ENCODE data around the gene STX18. TPM values are rescaled to one million over a fixed set of nuclear protein-coding genes. Genes with fewer than 3 reads are reported as not detected.

Gene STX18
- total RNA-seq, 1 experiment from 2014 or later: 18.5 TPM

DNA sequence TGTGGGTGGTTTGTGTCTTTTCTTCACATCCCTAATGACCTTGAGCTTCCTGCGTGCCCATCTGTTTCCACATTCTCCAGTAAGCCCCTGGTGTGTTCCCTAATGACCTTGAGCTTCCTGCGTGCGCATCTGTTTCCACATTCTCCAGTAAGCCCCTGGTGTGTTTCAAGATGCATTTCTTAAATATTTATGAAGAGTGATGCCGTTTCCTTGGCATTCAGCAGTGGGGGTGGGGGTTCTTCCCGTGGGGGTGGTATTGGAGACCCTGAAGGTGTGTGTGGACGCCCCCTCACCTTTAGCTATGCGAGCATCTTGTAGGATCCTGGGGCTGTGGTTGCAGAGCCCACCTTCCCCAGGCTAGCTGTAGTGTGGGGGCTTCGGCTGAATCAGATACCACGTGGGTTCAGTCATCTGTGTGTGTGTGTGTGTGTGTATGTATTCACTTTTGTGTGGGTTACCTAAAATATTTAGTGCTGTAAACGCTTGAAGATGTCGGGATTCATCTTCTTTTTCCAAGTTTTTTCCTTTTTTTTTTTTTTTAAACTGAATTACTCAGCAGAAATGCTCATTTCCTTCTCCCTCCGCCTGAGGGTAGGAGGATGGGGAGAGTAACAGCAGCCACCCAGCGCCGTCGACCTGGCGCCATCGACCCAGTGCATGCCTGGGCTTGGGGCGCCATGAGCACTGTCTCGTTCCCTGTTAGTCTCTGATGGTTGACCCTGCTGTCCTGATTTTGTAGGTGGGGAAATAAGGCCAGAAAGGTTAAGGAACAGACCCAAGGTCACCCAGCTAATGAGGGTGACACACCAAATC, 145.0 kb downstream of the STX18 start:
- Histone ChIP-seq H3K27ac (ENCODE audit: low read depth, low read length) (no peak overlapping the region), H3K4me2 (ENCODE audit: low read length) (no peak overlapping the region), H3K79me2 (ENCODE audit: insufficient read depth, low read length) (no peaks in the 10 kb centered on the region), H3K36me3 (ENCODE audit: control insufficient read depth in 1 of 2, insufficient read depth in 2 of 2, low read length in 2 of 2) (no peaks in the 10 kb centered on the region), H3K9me3 (ENCODE audit: control insufficient read depth in 1 of 2, insufficient read depth in 1 of 2, low read depth in 1 of 2, low read length in 2 of 2) (no peaks in the 10 kb centered on the region), H3K9ac (ENCODE audit: low read length) (no peak overlapping the region), H3K4me1 (ENCODE audit: control insufficient read depth in 1 of 2, insufficient read depth in 2 of 2, low read length in 2 of 2) (no peaks in the 10 kb centered on the region), H3K9me2 (ENCODE audit: insufficient read depth) (no peaks in the 10 kb centered on the region), H3K4me3 (replicated peaks in 1 of 2; ENCODE audit: low read depth in 1 of 2, low read length in 2 of 2) (no peak overlapping the region), H3K27me3 (ENCODE audit: insufficient read depth, low read length) (peaks cover 26% of the 10 kb centered on the region), H2AFZ (ENCODE audit: low read depth, low read length, poor library complexity, severe bottlenecking) (no peak overlapping the region), H4K20me1 (ENCODE audit: insufficient read depth) (no peaks in the 10 kb centered on the region)
- CTCF ChIA-PET: no interaction called here
- BruUV-seq (replicated peaks): no TSS peak
- RAD21 ChIA-PET (ENCODE audit: low non-redundant PET in 1 of 2, low total read pairs in 2 of 2, uncharacterized antibody in 2 of 2, unreplicated experiment in 2 of 2): no interaction called here
- DNase-seq (ENCODE audit: low read depth, low spot score) (no peak), ATAC-seq (no peak)
- TF ChIP-seq RAD21 (IDR thresholded peaks at IDR 0.05; ENCODE audit: low read depth) (no peak), CEBPB (IDR thresholded peaks at IDR 0.05; ENCODE audit: low read depth) (no peak), SP1 (IDR thresholded peaks at IDR 0.05; ENCODE audit: low read depth) (no peak)
- intact Hi-C loops (cut with micrococcal nuclease): no loop called here
- POLR2A ChIA-PET: no interaction called here

DNA sequence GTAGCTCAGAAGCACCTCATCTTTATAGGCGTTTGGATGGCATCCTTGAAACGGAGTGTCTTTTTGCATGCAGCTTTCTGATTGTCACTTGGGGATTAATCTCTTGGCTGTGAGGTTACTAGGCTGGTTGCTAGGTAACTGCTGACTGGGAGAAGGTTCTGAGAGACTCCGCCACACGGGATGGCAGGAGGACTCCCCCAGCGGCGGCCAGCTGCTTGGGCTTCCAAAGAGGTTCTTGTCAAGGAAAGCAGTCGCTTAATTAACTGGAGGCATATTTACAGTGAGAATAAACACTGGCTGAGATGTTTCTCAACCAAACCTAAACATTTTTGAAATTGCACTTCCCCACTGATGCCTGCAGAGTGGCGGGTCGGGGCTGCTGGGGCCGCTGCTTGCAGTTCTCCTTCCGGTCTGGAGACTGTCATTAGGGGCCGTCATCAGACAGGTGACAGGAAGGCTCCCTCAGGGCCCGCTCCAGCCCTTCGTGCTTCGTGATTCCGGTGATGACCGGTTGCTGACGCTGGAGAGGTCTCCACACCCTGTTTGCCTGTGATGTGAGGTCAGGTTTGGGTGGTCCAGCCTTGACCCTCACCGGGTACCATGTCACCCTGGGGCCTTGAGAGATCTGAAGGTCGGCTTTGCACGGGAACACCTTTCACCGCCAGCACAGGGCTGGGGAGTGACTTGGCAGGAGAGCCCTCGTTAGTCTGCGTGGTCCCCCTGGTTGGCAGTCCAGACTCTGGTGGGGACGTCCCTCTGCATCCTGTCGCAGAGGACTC, 145.8 kb downstream of the STX18 start:
- TF ChIP-seq TCF7L2 (IDR thresholded peaks at IDR 0.05; ENCODE audit: borderline replicate concordance, extremely low read depth, insufficient read depth, insufficient read length) (peak; percentile 28), YY1 (IDR thresholded peaks at IDR 0.05; ENCODE audit: extremely low read depth, insufficient replicate concordance, low read depth, low read length) (no peak)
- H3K27me3 ChIP-seq (ENCODE audit: insufficient read depth, low read length): peaks cover 26% of the 10 kb centered on the region
- no peaks in the 10 kb centered on the region for H4K20me1 ChIP-seq (ENCODE audit: insufficient read depth)
- ATAC-seq (0 out of 2 replicates have a peak, but pooled peaks have one; percentile 37), DNase-seq (ENCODE audit: low read depth, low spot score) (no peak)
- H3K27ac ChIP-seq (ENCODE audit: low read depth, low read length): no peak overlapping the region
- no peak overlapping the region for H2AFZ ChIP-seq (ENCODE audit: low read depth, low read length, poor library complexity, severe bottlenecking)
- no peaks in the 10 kb centered on the region for H3K9me3 ChIP-seq (ENCODE audit: control insufficient read depth in 1 of 2, insufficient read depth in 1 of 2, low read depth in 1 of 2, low read length in 2 of 2)
- RAD21 ChIA-PET (ENCODE audit: low non-redundant PET in 1 of 2, low total read pairs in 2 of 2, uncharacterized antibody in 2 of 2, unreplicated experiment in 2 of 2): interaction anchor here in 1 of 2 experiments (0.6 kb wide), 1 partner anchor 590 kb away, joined by 3 read pairs; no protein-coding TSS in a partner anchor
- H3K4me2 ChIP-seq (ENCODE audit: low read length): no peak overlapping the region
- no peaks in the 10 kb centered on the region for H3K79me2 ChIP-seq (ENCODE audit: insufficient read depth, low read length)
- intact Hi-C loops (cut with micrococcal nuclease): no loop called here
- no TSS peak for BruUV-seq (replicated peaks)
- no peaks in the 10 kb centered on the region for H3K36me3 ChIP-seq (ENCODE audit: control insufficient read depth in 1 of 2, insufficient read depth in 2 of 2, low read length in 2 of 2)
- no peaks in the 10 kb centered on the region for H3K4me1 ChIP-seq (ENCODE audit: control insufficient read depth in 1 of 2, insufficient read depth in 2 of 2, low read length in 2 of 2)
- H3K9me2 ChIP-seq (ENCODE audit: insufficient read depth): no peaks in the 10 kb centered on the region
- H3K9ac ChIP-seq (ENCODE audit: low read length): no peak overlapping the region
- POLR2A ChIA-PET: no interaction called here
- CTCF ChIA-PET: no interaction called here
- no peak overlapping the region for H3K4me3 ChIP-seq (replicated peaks in 1 of 2; ENCODE audit: low read depth in 1 of 2, low read length in 2 of 2)
